GM19468 (cell line): ENCODE results near the gene TP53TG5.

Experiments
- ATAC-seq: cut with Tn5 transposase; IDR thresholded peaks from one replicate; pipeline ENCODE4 v1.9.1; 2021; ENCODE audit warnings: mild to moderate bottlenecking, moderate library complexity, moderate number of reproducible peaks; ENCODE audit not compliant: unreplicated experiment; ENCODE audit errors: extremely low read depth

The TP53TG5 gene

DNA sequence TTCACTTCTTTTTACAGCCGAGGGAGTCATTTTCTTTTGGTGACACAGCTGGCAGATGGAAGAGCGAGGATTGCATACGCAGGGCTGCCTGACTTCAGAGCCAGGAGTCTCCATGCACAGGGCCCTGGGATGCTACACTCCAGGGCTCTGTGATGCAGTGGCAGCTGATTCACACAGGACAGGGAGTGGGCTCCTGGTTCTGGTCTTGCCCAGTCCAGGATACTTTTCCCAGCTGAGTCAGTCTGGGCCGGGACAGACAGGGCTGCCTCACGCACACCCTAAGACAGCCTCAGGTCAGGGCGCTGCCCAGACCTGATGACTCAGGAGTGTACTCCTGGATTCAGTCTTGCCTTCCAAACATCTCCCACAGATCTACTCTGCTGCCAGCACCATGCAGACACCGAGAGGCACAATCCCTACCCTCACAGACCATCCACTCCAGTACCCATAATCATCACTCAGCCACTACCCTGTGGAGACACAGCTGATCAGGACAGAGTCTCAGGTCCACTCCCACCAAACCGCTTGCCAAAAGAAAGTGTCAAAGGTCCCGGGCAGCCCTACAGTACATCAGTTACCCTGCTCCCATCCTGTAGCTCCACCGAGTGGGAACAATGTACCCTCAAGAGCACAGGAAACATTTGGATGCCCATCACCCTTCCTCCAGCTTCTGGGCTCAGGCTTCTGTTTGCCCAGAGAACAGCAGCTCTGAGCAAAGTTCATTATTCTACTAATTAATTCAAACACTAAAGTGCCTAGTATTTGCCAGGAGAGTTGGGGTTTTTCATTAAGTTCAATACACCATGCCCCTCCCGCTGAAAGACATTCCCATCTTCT, 41.4 kb downstream of the TP53TG5 start:
- ATAC-seq: no peak

- no peak for ATAC-seq
Observed at GRCh38 chr20:45330476-45330875, 47.6 kb downstream of the TP53TG5 start.

GRCh38 chr20:45329497-45330319, 48.4 kb downstream of the TP53TG5 start:
- no peak for ATAC-seq

GRCh38 chr20:45328451-45328850, 49.7 kb downstream of the TP53TG5 start:
- ATAC-seq: no peak

DNA sequence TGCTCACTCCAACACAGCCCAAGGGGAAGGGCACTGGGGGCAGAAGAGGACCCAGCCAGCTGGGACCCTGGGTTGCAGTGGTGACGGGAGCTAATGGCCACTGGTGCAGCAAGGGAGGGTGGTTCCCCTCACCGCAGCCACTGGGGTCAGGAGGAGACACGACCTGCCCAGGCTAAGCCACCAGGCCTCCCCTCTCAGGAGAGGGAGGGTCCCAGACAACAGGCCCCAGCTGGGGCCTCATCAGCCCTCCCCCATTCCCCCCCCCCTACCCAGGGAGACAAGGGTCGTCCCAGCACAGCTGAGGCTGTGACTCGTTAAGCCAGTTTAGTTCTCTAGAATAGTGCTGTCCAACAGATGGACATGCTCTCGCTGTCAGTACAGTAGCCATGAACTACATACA, 52.8 kb downstream of the TP53TG5 start:
- ATAC-seq: no peak

- ATAC-seq: no peak
Observed at GRCh38 chr20:45323731-45324130, 54.4 kb downstream of the TP53TG5 start.

DNA sequence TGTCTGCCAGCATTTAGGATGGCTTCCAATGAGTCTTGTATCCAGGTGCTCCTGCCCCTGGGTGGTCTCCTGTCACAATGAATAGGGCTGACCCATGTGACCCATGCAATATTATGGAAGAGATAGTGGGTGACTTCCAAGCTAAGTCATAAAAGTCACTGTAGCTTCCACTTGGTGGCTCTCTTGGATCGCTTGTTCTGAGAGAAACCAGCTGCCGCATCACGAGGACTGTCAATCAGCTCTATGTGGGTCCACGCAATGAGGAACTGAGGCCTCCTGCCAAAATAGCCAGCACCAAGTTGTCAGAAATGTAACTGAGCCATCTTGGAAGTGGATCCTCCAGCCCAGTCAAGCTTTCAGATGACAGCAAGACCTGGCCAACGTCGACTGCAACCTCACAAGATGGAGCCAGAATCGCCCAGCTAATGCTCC, 55.2 kb downstream of the TP53TG5 start:
- ATAC-seq: no peak
